GM23338 (cell line): ENCODE results near the gene CDHR2.

Experiments
- CREB1 ChIP-seq: fragments of 250-450 bp; sonication (Bioruptor Pico); IDR thresholded peaks from 2 replicates; pipeline ENCODE4 v1.5.0; 2020; ENCODE audit warnings: low read depth, mild to moderate bottlenecking, moderate library complexity
- CTCF ChIP-seq, 2 experiments: fragments of 200-600 bp in 1 of 2; sonication (generic) in 1 of 2; conservative IDR thresholded peaks; 2 replicates each; pipeline versions ENCODE4 v1.5.1 to v1.6.1; 2016 to 2017; ENCODE audit warnings: antibody characterized with exemption in 2 of 2, low read depth in 2 of 2, mild to moderate bottlenecking in 2 of 2, moderate library complexity in 1 of 2
- ETS1 ChIP-seq: IDR thresholded peaks from 2 replicates; pipeline ENCODE4 v1.6.1; 2016; ENCODE audit warnings: antibody characterized with exemption
- EZH2 ChIP-seq: fragments of 200-600 bp; sonication (generic); IDR thresholded peaks from one replicate; pipeline ENCODE4 v1.8.0; 2017; ENCODE audit warnings: antibody characterized with exemption, mild to moderate bottlenecking, low read depth; ENCODE audit not compliant: unreplicated experiment
- EZH2phosphoT487 ChIP-seq: fragments of 200-600 bp; sonication (generic); IDR thresholded peaks from one replicate; pipeline ENCODE4 v1.8.1; 2018; ENCODE audit warnings: antibody characterized with exemption; ENCODE audit not compliant: unreplicated experiment
- POLR2AphosphoS5 ChIP-seq: IDR thresholded peaks from 2 replicates; pipeline ENCODE4 v1.6.1; 2016; ENCODE audit warnings: antibody characterized with exemption, low read depth
- REST ChIP-seq: IDR thresholded peaks from one replicate; pipeline ENCODE4 v1.6.1; 2018; ENCODE audit warnings: antibody characterized with exemption; ENCODE audit not compliant: unreplicated experiment
- ZNF114 ChIP-seq: fragments of 250-450 bp; sonication (Bioruptor Pico); IDR thresholded peaks from 2 replicates; pipeline ENCODE4 v1.5.0; 2020; ENCODE audit warnings: mild to moderate bottlenecking, moderate library complexity

GRCh38 chr5:176624938-176625337 is 75.8 kb downstream of the CDHR2 start:
- no peak for TF ChIP-seq CTCF (conservative IDR thresholded peaks at IDR 0.05; ENCODE audit: low read depth in 2 of 2)
- TF ChIP-seq REST, result no peak
- no peak for TF ChIP-seq EZH2phosphoT487
- no peak for TF ChIP-seq EZH2
- no peak for TF ChIP-seq CREB1
- TF ChIP-seq POLR2AphosphoS5, result no peak
- TF ChIP-seq ZNF114 (CRISPR knock-in tag), result no peak
- no peak for TF ChIP-seq ETS1
